Keratinocyte (primary cell): ENCODE data around the gene TET1. TPM values are rescaled to one million over a fixed set of nuclear protein-coding genes. Genes with fewer than 3 reads are reported as not detected.

ENCODE experiments used
- DNase-seq: peaks from one replicate; pipeline ENCODE4 v3.0.0-alpha.2; 2011; ENCODE audit warnings: low read depth, missing footprints, low spot score
- FAIRE-seq: peaks from 2 replicates; lab custom pipeline; 2011; peaks lifted over from hg19 to GRCh38; lab: Jason Lieb, UNC
- H2AFZ ChIP-seq: 2 replicates; pipeline ENCODE4 v1.6.0; 2012; ENCODE audit warnings: low read length, control low read depth, inconsistent platforms; ENCODE audit not compliant: control insufficient read depth
- H3K27ac ChIP-seq: 2 replicates; pipeline ENCODE4 v1.5.1; 2011; ENCODE audit warnings: low read length; ENCODE audit not compliant: control insufficient read depth, insufficient read depth
- H3K27me3 ChIP-seq: 3 replicates; pipeline ENCODE4 v1.6.0; 2011; ENCODE audit warnings: low read length; ENCODE audit not compliant: control insufficient read depth, insufficient read depth; ENCODE audit errors: extremely low read depth
- H3K36me3 ChIP-seq, 2 experiments: 2 replicates in 1 of 2; 3 replicates in 1 of 2; pipeline ENCODE4 v1.5.1; 2011; ENCODE audit warnings: low read length in 2 of 2, mild to moderate bottlenecking in 1 of 2; ENCODE audit not compliant: control insufficient read depth in 2 of 2, insufficient read depth in 2 of 2; ENCODE audit errors: extremely low read depth in 1 of 2
- H3K4me1 ChIP-seq: 3 replicates; pipeline ENCODE4 v1.5.1; 2011; ENCODE audit warnings: low read length; ENCODE audit not compliant: control insufficient read depth, insufficient read depth; ENCODE audit errors: extremely low read depth
- H3K4me2 ChIP-seq: 3 replicates; pipeline ENCODE4 v1.6.0; 2011; ENCODE audit warnings: low read depth, low read length; ENCODE audit not compliant: control insufficient read depth, insufficient read depth; ENCODE audit errors: extremely low read depth
- H3K4me3 ChIP-seq, 3 experiments: fragments of 200-600 bp in 1 of 3; sonication (generic) in 1 of 3; 2 replicates in 2 of 3; 3 replicates in 1 of 3; pipeline ENCODE4 v1.5.1; 2011 to 2016; ENCODE audit warnings: low read length in 3 of 3, mild to moderate bottlenecking in 3 of 3, control low read depth in 2 of 3, inconsistent platforms in 1 of 3, low read depth in 1 of 3, mixed read lengths in 1 of 3, mixed run types in 1 of 3, moderate library complexity in 1 of 3; ENCODE audit not compliant: control insufficient read depth in 2 of 3, insufficient read depth in 2 of 3; ENCODE audit errors: extremely low read depth in 1 of 3
- H3K79me2 ChIP-seq: 2 replicates; pipeline ENCODE4 v1.6.0; 2012; ENCODE audit warnings: low read length; ENCODE audit not compliant: control insufficient read depth, insufficient read depth
- H3K9ac ChIP-seq: 3 replicates; pipeline ENCODE4 v1.6.0; 2011; ENCODE audit warnings: low read length; ENCODE audit not compliant: control insufficient read depth, insufficient read depth; ENCODE audit errors: extremely low read depth
- H3K9me1 ChIP-seq: 3 replicates; pipeline ENCODE4 v1.6.0; 2011; ENCODE audit warnings: low read length; ENCODE audit not compliant: control insufficient read depth, insufficient read depth; ENCODE audit errors: extremely low read depth
- H3K9me3 ChIP-seq: 2 replicates; pipeline ENCODE4 v1.5.1; 2012; ENCODE audit warnings: low read depth, low read length; ENCODE audit not compliant: control insufficient read depth
- H4K20me1 ChIP-seq: 3 replicates; pipeline ENCODE4 v1.6.0; 2011; ENCODE audit warnings: low read length; ENCODE audit not compliant: control insufficient read depth, insufficient read depth; ENCODE audit errors: extremely low read depth
- CTCF ChIP-seq, 3 experiments: IDR thresholded peaks in 1 of 3; conservative IDR thresholded peaks in 1 of 3; optimal IDR thresholded peaks in 1 of 3; 2 replicates in 2 of 3; 3 replicates in 1 of 3; pipeline versions ENCODE3 to v1.5.1; 2011; ENCODE audit warnings: low read length in 3 of 3, mild to moderate bottlenecking in 3 of 3, moderate library complexity in 2 of 3, control low read depth in 1 of 3, inconsistent platforms in 1 of 3; ENCODE audit not compliant: insufficient read depth in 2 of 3; ENCODE audit errors: extremely low read depth in 1 of 3
- EZH2 ChIP-seq: IDR thresholded peaks from one replicate; pipeline ENCODE4 v1.6.1; 2012; ENCODE audit warnings: inconsistent platforms, mild to moderate bottlenecking, low read length, moderate library complexity
- dilution Hi-C: fragments of 300-500 bp; cut with MboI; formaldehyde crosslinking; loops from one replicate; pipeline ENCODE4 v1.7.0; 2020; ENCODE audit warnings: low sequenced_read_pairs; ENCODE audit not compliant: extremely low pct_ligation_motif_present
- polyA plus RNA-seq, 5 experiments: library from polyadenylated mRNA; depleted of rRNA in 3 of 5; stranded (reverse) in 3 of 5; stranded (forward) in 1 of 5; unstranded in 1 of 5; fragments of >200 nt; gene quantifications; 1 replicate in 1 of 5; 2 replicates in 3 of 5; 3 replicates in 1 of 5; pipeline versions ENCODE4 v1.2.1 to v1.2.3, GENCODE V29; 2011 to 2012; ENCODE audit warnings: missing spikeins in 2 of 5, low read depth in 1 of 5, low replicate concordance in 1 of 5

TET1 gene
- polyA plus RNA-seq, 1 donor (not counting 4 experiments of a cell fraction or from before 2014, with no cell fraction given), result 0.08 TPM

DNA sequence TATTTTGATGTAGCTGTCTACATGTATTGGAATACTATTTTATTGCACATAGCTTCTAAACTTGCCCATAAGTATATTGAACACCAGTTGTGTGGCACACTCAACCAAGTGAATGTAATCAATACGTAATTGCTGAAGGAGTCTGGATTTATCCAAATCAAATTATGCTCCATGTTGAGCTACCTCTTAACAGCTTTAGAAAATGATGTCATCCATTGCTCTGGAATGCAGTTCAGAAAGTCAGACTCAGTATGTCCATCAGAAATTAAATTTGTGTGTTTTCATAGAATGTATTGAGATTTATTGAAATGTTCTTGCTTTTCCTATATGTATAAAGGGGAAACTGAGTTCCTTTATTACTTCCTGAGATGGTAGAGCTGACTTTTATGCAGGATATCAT is 135.9 kb downstream of the TET1 start:
- no peak for TF ChIP-seq CTCF (optimal IDR thresholded peaks at IDR 0.05 in 1 of 3, IDR thresholded peaks at IDR 0.05 in 1 of 3, conservative IDR thresholded peaks at IDR 0.05 in 1 of 3; ENCODE audit: extremely low read depth in 1 of 3, insufficient read depth in 2 of 3, low read length in 3 of 3)
- no peak for TF ChIP-seq EZH2
- DNase-seq (no peak), FAIRE-seq (no peak)
- H3K4me3 ChIP-seq, result no peak overlapping the region
- H2AFZ ChIP-seq, result no peak overlapping the region
- H3K9ac ChIP-seq, result no peak overlapping the region
- H3K4me2 ChIP-seq, result no peak overlapping the region
- H3K36me3 ChIP-seq, result no peaks in the 10 kb centered on the region
- H3K79me2 ChIP-seq, result no peaks in the 10 kb centered on the region
- no peaks in the 10 kb centered on the region for H3K9me1 ChIP-seq
- no peaks in the 10 kb centered on the region for H4K20me1 ChIP-seq
- H3K9me3 ChIP-seq, result no peaks in the 10 kb centered on the region
- dilution Hi-C loops, result no loop called here
- no peaks in the 10 kb centered on the region for H3K27me3 ChIP-seq
- no peaks in the 10 kb centered on the region for H3K4me1 ChIP-seq
- no peak overlapping the region for H3K27ac ChIP-seq

DNA sequence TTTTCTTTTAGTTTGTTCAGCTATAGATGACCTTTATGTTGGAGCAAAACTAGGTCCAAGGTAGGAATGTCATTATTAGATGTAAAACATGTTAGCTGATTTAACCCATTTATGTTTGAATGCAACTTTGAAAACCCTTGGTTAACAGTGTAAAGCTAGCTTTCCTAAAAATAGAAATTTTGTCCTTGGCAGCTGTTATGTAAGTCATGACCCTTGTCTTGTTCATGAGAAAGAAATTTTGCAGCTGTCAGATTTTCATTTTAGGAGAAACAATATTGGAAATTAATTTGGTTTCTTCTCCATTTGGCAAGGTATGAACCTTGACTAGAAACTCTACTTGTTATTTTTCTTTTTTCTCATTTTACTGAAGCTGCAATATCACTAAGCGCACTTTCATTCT is 137.0 kb downstream of the TET1 start:
- Histone ChIP-seq H3K9me3 (no peaks in the 10 kb centered on the region), H3K4me2 (no peak overlapping the region), H3K9ac (no peak overlapping the region), H3K36me3 (no peaks in the 10 kb centered on the region), H3K27ac (no peak overlapping the region), H3K4me3 (no peak overlapping the region), H3K9me1 (no peaks in the 10 kb centered on the region), H3K79me2 (no peaks in the 10 kb centered on the region), H4K20me1 (no peaks in the 10 kb centered on the region), H3K27me3 (no peaks in the 10 kb centered on the region), H3K4me1 (no peaks in the 10 kb centered on the region), H2AFZ (no peak overlapping the region)
- FAIRE-seq (no peak), DNase-seq (no peak)
- dilution Hi-C loops, result no loop called here
- TF ChIP-seq CTCF (optimal IDR thresholded peaks at IDR 0.05 in 1 of 3, IDR thresholded peaks at IDR 0.05 in 1 of 3, conservative IDR thresholded peaks at IDR 0.05 in 1 of 3; ENCODE audit: extremely low read depth in 1 of 3, insufficient read depth in 2 of 3, low read length in 3 of 3), result no peak
- no peak for TF ChIP-seq EZH2
